ENCODE results near the gene ATP2C2.

Gene ATP2C2

GRCh38 chr16:84355149-84355548 lies 13.2 kb upstream of the ATP2C2 start:
- TF ChIP-seq CTCF (IDR thresholded peaks at IDR 0.05) = no peak

GRCh38 chr16:84356176-84356575 lies 12.2 kb upstream of the ATP2C2 start:
- no peak for TF ChIP-seq CTCF (IDR thresholded peaks at IDR 0.05)

GRCh38 chr16:84356591-84357116 lies 11.7 kb upstream of the ATP2C2 start:
- TF ChIP-seq CTCF (IDR thresholded peaks at IDR 0.05) = no peak

GRCh38 chr16:84357191-84357651 lies 11.1 kb upstream of the ATP2C2 start:
- TF ChIP-seq CTCF (IDR thresholded peaks at IDR 0.05) = no peak

- TF ChIP-seq CTCF (IDR thresholded peaks at IDR 0.05) = no peak
These were observed 9.6 kb upstream of the ATP2C2 start for GRCh38 chr16:84358601-84359295.

GRCh38 chr16:84359326-84359725 lies 9.0 kb upstream of the ATP2C2 start:
- TF ChIP-seq CTCF (IDR thresholded peaks at IDR 0.05) = no peak

GRCh38 chr16:84360170-84360569 lies 8.2 kb upstream of the ATP2C2 start:
- TF ChIP-seq CTCF (IDR thresholded peaks at IDR 0.05) = no peak
